ENCODE data around the gene UROC1. TPM values are rescaled to one million over a fixed set of nuclear protein-coding genes. Genes with fewer than 3 reads are reported as not detected.

The UROC1 gene
- total RNA-seq, 1 donor from 2014 or later: not detected

DNA sequence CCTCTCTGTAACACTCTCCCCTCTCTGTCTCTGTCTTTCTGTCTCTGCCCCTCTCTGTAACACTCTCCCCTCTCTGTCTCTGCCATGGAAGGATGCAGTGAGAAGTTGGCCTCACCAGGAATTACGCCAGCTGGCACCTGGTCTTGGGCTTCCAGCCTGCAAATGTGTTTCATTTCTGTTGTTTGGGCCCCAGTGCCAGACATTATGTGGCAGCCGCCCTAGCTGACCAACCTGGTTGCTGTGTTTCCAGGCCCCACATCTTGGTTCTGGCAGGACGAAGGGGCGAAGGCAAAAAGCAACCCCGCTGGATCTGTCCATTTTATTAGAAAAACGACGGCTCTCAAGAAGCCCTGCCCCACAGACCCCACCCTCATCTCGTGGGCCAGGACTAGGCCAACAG is 36.7 kb downstream of the UROC1 start:
- DNase-seq (ENCODE audit: low read depth, low spot score): no peak

DNA sequence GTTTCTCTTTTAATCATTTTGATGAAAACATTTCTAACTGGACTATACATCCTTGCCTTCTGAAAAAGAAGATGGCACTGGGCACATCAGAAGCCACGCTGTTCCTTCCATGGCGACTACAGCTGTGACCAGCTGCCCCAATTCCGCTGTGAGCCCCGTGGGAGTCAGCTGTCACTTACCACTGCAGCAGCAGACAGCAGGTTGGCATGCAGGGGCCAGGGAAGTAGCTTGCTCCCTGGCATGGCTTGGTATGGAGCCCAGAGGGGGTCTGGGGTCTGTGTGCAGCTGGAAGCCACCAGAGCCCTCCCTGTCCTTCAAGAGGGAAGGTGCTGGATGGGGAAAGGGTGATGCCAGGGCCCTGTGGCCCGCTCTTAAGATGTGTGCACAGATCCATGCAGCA is 37.4 kb downstream of the UROC1 start:
- DNase-seq (ENCODE audit: low read depth, low spot score): no peak

DNA sequence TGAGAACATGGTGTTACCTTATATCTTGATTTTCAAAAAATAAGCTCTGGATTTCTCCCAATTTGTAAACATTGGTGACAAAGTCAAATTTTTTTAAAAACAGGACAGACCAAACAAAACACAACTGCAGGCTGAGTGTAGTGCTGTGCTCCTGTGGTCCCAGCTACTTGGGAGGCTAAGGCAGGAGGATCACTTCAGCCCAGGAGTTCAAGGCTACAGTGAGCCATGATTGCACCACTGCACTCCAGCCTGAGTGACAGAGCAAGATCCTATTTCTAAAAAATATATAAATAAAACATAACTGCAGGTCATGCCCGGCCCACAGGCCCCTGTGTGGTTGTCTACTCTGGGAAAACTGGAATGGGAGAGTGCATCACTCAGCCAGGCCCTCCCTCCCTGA is 37.9 kb downstream of the UROC1 start:
- no peak for DNase-seq (ENCODE audit: low read depth, low spot score)

DNA sequence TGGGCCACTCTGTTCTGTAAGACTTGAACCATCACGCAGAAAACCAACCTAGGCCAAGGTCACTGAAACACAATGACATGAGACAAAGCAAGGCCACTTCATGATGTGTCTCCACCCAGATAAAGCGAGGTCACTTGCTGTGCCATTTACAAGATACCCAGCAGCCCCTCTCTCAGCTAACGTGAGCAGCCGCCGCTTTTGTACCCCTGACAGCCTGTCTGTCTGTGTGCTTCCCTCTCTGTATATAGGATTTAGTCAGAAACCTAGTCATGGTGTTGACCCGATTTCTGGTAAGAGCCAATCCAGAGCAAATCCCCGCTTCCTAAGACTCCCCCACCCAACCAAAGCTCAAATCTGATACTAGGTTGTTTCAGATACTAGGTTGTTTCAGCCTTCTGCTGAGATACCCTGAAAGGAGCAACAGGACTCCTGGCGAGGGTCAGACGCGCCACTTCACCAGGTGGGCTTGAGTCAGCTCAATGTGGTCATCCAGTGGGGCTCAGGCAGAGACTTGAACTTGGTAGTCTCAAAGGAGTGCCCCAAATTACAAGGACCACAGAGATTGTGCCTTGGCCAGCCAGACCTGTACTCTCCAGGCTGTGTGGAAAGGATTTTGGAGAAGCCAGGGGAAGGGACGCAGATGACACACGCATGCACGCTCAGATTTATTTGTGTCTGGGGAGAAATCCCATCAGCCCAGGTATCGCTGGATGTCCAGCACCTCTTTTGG is 38.8 kb downstream of the UROC1 start:
- no peak for DNase-seq (ENCODE audit: low read depth, low spot score)

DNA sequence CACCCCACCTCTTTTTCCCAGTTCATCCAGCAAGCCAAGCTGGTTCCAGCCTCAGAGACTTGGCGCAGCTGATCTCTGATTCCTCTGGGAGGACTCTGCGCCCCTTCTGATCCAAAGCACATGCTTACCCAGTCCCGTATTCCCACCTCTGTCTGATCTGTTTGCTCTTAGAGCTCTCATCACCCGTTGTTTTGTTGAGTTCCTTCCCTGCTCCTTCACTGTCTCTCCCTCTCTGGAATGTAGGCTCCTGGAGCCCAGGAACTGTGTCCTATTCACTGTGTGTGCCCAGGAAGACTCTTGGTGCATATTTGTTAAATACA is 40.6 kb downstream of the UROC1 start:
- DNase-seq (ENCODE audit: low read depth, low spot score): no peak

DNA sequence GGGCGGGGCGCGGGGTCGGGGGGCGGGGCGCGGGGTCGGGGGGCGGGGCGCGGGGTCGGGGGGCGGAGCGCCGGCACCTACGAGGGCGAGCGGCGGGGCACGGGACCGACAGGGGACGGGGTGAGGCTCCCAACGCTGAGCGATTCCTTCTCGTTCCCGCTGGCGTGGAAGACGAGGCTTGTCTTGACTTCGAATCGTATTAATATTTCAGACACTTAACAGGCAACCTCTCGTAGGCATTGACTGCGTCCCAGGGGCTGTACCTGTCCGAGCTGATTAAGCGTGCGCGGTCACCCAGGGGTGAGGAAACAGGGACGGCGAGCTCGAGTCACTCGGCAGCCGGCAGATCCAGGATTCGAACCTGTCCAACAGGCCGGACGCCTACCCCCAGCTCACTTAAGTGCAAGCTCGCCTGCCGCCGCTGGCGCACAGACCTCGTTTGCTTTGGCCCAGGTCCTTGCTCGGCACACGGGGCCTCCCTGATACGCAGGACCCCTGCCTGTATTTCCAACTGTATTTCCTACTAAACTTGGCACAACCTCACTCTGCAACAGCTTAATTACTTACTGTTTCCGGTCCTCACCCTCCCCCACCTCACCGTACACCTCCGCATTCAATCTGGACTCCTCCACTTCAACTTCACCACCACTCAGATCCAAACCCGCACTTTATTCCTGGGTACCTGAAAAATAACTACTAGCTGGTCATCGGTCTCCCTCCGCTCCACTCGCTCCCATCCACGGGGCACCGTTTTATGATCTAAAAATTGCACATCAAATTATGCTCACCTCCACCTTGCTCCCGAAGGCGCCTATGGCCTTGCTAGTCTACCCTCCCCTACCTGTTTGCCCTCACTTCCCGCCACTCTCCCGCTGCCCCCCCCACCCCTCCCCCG is 41.2 kb downstream of the UROC1 start:
- no peak for DNase-seq (ENCODE audit: low read depth, low spot score)

DNA sequence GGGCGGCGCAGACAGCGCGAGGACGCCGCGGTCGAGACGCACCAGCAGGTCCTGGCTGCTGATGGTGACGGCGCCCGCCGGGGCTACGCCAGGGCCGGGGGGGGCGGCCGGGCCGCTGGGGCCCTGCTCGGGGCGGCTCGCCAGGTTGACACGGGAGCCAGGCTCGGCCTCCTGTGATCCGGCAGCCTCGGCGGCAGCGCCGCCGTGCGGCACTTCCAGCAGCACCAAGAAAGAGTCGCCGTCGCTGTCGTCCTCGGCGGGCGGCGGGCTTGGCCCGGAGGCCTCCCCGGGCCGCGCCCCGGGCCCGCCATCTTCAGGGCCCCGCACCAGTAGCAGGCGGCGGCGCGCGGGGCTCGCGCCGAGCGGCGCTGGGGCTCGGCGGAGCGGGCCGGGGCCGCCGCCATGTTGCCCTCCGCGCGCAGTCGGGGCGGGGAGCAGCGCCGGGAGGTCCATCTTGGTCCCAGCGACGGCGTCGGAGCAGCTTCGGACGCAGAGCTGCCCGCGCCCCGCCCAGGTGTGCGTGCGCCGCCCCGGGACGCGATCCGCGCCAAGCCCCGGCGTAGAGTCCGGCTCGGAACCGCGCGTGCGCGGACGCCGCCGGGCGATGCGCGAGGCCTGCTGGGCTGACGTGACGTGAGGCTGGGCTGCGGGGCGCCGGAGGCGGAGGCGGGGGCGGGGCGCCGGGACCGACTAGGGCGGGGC is 42.0 kb downstream of the UROC1 start, which contains the start of gene ZXDC:
ZXDC (minus strand) TSS at position 479 of the 702 bp plus-strand sequence; CDS start at position 453, 26 bp downstream.
- DNase-seq (ENCODE audit: low read depth, low spot score): peak; percentile 73

DNA sequence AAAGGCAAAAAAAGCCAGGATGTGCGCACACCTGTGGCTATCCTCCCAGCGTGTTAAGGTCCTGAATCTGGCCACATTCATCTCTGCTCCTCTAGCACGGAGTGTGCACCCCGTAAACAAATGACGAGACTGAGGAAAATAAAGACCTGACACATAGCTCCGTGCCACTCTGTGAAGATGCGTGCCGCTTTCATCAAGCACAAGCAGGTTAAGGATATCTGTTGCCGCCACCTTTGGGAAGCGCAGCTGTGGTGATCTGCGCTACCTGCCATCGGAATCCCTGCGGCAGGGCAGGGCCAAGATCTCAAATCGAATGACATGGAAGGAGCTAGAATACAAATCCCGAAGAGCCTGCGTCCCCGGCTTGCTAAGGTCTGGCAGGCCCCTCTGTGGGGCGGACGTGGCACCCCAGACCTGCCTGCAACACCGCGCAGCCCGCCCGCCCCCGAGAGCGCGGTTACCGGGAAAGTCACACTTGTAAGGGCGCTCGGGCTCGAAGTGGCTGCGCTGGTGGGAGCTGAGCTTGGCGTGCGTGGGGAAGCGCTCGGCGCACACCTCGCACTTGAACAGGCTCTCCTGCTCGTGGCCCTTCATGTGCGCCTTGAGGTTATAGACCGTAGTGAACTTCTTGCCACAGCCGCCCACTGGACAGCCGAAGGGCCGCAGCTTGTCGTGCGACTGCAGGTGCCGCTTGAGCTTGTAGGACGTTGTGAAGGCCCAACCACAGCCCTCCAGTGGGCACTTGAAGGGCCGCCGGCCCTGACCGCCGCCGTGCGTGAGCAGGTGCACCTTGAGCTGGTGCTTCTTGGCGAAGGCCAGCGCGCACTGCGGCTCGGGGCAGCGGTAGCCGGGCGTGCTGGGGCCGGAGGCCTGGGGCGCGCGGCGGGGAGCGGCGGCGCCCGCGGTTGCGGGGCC is 42.8 kb downstream of the UROC1 start:
- no peak for DNase-seq (ENCODE audit: low read depth, low spot score)

DNA sequence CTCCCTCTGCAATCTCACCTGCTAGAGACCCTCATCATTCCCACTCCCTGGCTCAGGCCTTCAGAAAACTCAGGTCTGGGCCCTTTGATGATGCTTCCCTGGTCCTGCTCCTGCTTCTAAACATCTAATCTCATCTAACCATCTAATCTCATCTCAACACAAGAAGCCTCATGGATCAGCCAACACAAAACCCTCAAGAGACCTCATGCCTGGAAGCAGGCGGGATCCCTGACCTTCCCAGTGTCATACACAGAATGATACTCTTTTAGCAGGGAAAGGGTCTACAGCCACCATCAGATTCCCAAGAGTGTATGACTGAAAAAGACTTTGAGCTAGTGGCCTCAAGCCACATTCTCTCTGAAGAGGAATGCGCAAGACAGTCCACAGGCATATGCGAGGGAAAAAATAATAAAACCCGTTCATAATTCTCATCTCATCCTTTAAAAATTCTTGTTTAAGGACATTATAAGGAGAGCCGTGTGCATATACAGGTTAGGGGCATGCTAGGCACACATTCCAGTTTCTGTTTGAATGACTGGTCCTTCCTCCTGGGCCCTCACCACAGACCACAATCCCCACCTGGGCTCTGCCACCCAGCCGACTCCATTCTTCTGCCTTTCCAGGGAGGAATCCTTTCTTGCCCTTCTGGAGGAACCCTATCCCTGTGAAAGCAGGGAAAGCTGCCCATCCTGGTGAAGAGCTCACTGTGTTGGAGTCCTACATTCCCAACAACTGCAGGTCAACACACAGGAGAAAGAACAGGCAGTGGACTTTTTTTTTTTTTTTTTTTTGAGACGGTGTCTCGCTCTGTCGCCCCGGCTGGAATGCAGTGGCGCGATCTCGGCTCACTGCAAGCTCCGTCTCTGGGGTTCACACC is 44.0 kb downstream of the UROC1 start:
- DNase-seq (ENCODE audit: low read depth, low spot score): no peak

DNA sequence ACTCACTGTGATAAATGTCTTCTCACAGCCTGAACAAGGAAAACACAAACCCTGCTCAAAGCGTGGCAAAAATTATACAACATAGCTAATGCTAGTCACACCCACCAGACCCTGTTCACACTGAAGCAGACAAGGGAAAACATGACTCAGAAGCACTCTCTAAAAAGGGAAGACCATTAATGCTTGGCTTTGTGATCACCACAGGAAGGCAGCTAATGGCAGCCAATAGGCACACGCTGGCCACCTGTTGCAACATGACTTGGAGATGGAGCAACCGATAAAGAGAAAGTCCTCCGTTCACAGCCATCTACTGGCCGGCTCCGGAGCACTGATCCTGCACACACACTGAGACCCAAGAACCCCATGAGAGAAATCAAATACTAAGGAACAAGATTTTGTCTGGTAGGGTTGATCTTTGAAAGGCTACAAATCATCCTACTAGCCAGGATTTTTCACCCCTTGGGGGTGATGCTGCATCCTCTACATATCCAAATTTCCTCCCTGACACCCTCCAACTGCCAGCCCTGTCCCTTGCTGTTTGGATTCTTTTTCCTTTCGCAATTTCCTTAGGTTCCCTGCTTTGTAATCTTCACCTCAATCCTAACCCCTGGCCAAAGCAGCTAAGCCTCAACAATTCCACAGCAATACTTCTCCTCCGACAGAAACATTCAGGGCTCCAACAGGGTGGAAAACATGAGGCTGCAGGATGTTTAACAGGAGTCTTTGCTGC is 45.1 kb downstream of the UROC1 start:
- peak; percentile 70 for DNase-seq (ENCODE audit: low read depth, low spot score)

DNA sequence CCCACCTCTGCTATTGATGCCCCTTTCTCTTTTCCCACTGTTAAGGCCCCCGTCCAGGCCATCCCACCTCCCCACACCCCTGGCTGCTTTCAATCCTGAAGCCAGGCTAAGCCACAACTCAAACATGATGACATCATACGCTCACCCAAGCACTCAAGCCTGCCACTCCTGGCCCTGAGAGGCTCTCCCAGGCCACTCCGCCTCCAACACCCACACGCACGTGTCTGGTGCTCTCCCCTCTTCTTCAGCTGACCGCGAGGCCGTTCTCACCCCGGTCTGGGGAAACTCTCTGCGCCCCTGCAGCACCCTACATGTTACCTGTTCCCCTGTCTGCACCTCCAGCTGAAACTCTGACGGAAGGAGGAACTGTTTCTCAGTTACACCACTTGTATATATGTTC is 48.1 kb downstream of the UROC1 start:
- no peak for DNase-seq (ENCODE audit: low read depth, low spot score)

DNA sequence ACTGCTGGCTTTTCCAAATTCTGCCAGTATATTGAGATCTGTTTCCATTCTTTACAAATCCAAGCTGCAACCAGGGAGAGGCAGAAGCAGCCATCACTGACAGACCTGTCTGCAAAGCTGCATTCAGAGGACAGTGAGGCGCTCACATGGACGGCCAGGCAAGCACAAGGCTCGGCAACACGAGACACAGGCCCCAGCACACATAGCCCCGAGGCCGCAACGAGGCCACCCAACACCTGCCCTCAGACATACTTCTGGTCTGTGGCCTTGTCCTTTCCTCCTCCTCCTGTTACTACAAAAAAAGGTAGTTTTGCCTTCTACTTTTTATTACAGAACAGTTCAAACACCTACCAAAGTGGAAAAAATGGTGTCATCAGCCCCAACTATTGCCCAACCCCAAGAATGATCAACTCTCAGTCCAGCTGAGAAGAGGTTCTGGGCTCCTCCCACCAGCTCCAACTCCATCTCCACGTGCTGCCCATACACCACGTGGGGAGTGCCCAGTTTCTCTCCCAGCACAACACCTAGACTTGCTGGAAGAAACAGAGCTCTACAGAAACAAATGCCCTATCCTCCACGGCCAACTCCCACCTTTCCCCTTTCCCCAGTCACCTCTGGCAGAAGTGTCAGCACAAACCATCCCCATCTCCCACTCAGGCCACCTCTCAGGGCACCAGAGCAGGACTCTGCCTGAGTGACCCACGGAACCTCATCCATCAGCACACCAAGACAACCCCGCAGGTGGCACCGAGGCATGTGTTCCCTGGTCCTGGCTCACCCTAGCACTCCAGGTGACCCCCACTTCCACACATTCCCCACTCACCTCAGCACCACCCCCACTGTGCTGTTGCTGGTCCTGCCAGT is 49.3 kb downstream of the UROC1 start:
- no peak for DNase-seq (ENCODE audit: low read depth, low spot score)

DNA sequence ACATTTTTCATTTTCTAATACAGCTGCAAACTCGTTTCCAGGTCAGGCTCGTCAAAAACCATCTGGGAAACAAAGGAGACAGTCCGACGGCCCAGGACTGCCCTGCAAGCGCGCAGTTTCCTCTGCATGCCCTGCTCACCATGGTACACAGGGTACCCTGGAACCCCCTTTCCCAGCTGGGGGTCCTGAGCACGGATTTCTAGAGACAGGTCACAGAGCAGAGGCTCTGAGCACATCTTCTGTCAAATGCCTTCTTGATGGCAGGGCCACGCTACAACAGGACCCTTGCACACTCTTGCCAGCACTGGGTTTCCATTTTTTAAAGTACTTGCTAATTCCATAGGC is 50.0 kb downstream of the UROC1 start:
- DNase-seq (ENCODE audit: low read depth, low spot score): no peak

DNA sequence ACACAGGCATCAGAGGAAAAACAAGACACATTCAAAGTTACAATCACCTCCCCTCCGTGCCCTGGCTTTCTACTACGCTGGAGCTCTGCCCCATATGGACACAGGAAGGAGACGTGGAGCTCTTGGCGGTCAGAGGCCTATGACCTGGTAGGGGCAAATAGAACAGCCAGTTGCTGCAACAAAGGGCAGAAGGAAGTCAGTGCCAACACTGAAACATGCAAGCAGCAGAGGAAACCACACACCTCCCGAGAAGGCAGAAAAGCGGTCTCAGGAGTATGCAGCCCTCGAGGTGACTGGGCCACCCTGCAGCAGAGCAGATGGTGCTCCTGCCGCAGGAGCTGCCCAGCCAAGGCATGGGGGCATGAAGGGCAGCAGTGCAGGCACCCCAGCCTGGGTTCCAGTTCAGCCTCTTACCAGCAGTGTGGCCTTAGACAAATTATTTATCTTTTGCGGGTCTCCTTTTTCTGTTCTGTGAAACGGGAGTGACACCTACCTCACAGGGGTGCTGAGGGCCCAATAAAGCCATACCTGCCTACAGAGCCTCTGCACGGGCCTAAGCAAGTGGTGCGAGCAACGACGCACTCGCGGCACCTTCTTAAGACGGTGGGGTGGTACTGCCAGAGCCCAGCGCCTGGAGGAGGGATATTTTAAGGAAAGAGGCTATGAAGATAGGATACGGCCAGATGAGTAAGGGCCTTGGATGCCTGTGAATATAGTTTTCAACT is 50.5 kb downstream of the UROC1 start:
- no peak for DNase-seq (ENCODE audit: low read depth, low spot score)

DNA sequence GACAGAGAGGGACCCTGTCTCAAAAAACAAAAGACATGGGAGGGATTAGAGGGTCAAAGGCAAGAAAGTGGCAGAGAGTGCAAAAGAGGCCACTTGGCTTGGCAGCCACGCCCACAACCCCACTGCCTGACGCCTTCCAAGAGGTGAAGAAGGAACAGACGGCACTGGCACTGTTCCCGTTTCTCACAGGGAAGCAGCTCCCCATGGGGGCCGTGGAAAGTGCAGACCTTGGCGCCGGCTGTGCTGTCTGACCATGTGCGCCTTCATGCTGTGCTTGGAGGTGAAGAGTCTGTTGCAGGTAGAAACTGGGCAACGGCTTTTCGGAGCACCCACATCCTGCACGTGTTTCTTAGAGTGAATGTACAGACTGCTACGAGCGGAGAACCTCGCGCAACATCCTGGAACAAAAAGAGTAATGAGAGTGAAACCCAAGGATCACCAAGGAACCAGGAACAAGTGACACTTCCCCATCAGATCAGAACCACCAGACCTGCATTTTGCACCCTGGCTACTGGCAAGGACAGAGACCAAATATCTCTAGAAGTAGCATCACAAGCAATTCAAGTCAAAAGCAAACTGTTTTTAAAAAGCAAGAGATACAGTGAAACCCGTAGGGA is 51.5 kb downstream of the UROC1 start:
- DNase-seq (ENCODE audit: low read depth, low spot score): no peak

DNA sequence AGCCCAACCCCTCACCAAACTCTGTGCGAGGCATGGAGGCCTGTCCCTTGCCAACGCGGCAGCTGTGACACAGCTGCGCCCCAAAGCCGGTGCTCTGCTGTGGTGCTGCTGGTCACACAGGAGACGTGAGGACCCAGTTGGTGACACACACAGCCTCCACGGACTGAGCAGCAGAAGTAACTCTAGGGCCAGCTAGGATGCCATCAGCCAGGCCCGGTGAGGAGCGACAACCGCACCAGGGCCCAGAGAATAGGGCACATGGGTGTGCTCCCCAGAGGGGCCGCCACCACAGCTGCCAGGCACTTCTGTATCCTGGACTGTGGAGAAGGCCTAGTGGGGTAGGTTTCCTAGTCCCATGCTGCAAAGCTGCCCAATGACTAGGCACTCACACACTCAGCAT is 52.6 kb downstream of the UROC1 start:
- no peak for DNase-seq (ENCODE audit: low read depth, low spot score)

DNA sequence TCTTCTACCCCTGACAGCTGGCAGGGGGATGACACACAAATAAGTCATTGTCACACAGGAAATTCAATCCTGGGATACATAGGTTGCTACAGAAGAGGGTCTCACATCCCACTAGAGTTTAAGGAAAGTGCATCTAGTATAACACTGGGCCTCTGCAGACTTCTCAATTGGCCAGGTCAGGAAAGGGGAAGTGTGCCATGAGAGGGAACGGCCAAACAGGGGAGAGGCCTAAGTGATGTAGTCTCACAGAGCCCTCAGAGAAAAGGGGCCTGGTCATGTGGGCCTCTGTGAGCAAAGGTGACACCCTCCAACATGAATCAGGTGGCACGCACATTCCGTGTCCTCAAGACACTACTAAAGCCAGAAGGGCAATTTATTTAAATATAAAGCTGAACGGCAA is 53.1 kb downstream of the UROC1 start:
- no peak for DNase-seq (ENCODE audit: low read depth, low spot score)

DNA sequence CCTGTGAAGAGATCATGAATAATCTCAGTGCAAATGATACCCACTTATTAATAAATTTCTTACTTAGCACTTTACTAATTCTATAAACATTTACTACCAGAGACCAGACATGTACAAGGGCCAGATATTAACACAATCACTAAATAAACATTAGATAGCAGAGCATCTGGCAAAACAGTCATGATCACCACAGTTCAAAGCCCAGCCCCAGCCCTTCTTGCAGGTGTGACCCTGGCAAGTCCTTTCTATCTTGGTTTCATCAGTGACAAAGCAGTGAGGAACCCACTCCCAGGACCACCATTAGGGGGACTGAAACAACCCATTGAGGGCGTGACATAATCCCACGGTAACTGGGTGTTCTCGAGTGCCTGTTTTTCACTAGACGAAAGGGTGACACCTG is 53.5 kb downstream of the UROC1 start:
- no peak for DNase-seq (ENCODE audit: low read depth, low spot score)

Data from pulmonary artery endothelial cell (primary cell).